K562 (cell line): ENCODE data around the gene SPNS2. TPM values are rescaled to one million over a fixed set of nuclear protein-coding genes. Genes with fewer than 3 reads are reported as not detected.

Experiments used
- BCL6 ChIP-seq: fragments of 250-450 bp; sonication (Bioruptor Pico); IDR thresholded peaks from 2 replicates; pipeline ENCODE4 v1.4.0; 2020
- CHD7 ChIP-seq: fragments of 200-600 bp; sonication (generic); IDR thresholded peaks from one replicate; pipeline ENCODE4 v1.6.1; 2012; ENCODE audit warnings: mild to moderate bottlenecking, low read depth, low read length, inconsistent platforms
- MCM7 ChIP-seq, 2 experiments: fragments of 450-650 bp; IDR thresholded peaks; 2 replicates each; pipeline ENCODE4 v1.6.1; 2016 to 2018
- PHB ChIP-seq: fragments of 250-450 bp; sonication (Bioruptor Pico); IDR thresholded peaks from 2 replicates; pipeline ENCODE4 v1.5.0; 2021
- ZBTB7A ChIP-seq: IDR thresholded peaks from 2 replicates; pipeline ENCODE4 v1.6.1; 2011; ENCODE audit warnings: low read depth, mild to moderate bottlenecking, low read length, moderate library complexity, borderline replicate concordance; ENCODE audit not compliant: control insufficient read depth
- ZNF584 ChIP-seq: fragments of 200-800 bp; sonication (Bioruptor generic); IDR thresholded peaks from 2 replicates; pipeline ENCODE4 v1.6.1; 2016; ENCODE audit warnings: low read depth, mild to moderate bottlenecking, missing genetic modification characterization, missing compliant biosample characterization
- ZNF778 ChIP-seq: fragments of 450-650 bp; formaldehyde crosslinking; IDR thresholded peaks from 2 replicates; pipeline ENCODE4 v1.4.0; 2020; ENCODE audit warnings: mild to moderate bottlenecking, moderate library complexity
- polyA plus RNA-seq, 8 experiments: library from polyadenylated mRNA; depleted of rRNA in 4 of 8; stranded (reverse) in 5 of 8; unstranded in 3 of 8; fragments of >200 nt; fragmentation: Nextera tagmentation in 2 of 8; fragmentation: Illumina TruSeq in 1 of 8; extraction: Ambion mirVana in 2 of 8; extraction: Trizol in 1 of 8; gene quantifications; 2 replicates each; pipeline versions ENCODE4 v1.2.1 to v1.2.3, GENCODE V29; 2011 to 2014; ENCODE audit warnings: inconsistent platforms in 1 of 8, missing spikeins in 1 of 8
- total RNA-seq, 7 experiments: library from RNA; depleted of rRNA in 6 of 7; stranded (reverse); fragments of >200 nt in 6 of 7; fragmentation: Illumina TruSeq in 2 of 7; extraction: Trizol in 2 of 7; gene quantifications; 2 replicates each; pipeline versions ENCODE4 v1.2.1 to v1.2.3, GENCODE V29; 2011 to 2021; ENCODE audit warnings: low replicate concordance in 1 of 7
- TF ChIP-seq, protein P1 (sequence below): fragments of 200-800 bp; sonication (Bioruptor generic); IDR thresholded peaks from 2 replicates; pipeline ENCODE4 v1.6.1; 2016; ENCODE audit warnings: missing genetic modification characterization, missing compliant biosample characterization

Gene SPNS2
- total and polyA plus RNA-seq, 9 of the 15 experiments (the other 6 are each of a cell fraction or from before 2014, with no cell fraction given): 0.06 TPM; not detected in 8

DNA sequence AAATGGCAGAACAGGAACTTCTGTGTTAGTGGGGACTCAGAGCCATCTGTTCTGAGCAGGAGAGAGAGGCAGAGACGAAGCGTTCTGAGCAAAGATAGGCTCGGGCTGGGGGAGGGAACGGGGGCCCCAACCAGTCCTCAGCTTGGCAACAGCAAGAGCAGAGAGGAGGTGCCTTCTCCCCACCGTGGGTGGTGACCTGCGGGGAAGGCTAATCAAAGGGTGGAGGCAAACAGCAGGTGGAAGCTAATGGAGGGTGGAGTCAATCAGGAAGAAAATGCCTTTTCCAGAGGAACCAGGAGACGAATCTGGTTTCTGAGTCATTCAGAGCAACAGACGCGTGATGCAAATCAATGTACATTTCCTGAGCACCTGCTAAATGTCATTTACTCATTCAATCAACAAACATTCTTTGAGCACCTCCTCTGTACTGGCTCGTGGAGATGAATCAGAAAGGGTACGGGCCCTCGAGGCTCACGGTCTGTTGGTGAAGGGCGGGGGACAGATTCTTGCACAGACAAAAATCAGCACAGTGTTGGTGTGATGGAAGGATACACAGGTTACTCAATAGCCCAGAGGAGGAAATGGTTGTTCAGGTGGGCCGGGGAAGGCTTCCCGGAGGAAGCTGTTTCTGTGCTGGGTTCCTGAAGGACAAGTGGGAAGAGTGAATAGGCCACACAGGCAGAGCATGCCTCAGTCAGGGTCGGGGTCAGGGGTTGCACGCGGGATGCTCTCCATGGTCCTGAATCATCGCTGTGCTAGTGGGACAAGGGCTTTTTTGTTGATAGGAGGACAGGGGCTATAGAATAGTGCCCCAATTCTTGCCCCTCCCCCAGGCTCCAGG, 5.7 kb upstream of the SPNS2 start (continued):
- TF ChIP-seq ZNF584: peak; percentile 33; the same call in 1 of the 2 replicates
- TF ChIP-seq PHB (CRISPR knock-in tag): no peak
- no peak for TF ChIP-seq MCM7 (IDR thresholded peaks at IDR 0.05)
- TF ChIP-seq ZBTB7A: peak; percentile 79; the same call in 1 of the 2 replicates
- TF ChIP-seq, protein P1, sequence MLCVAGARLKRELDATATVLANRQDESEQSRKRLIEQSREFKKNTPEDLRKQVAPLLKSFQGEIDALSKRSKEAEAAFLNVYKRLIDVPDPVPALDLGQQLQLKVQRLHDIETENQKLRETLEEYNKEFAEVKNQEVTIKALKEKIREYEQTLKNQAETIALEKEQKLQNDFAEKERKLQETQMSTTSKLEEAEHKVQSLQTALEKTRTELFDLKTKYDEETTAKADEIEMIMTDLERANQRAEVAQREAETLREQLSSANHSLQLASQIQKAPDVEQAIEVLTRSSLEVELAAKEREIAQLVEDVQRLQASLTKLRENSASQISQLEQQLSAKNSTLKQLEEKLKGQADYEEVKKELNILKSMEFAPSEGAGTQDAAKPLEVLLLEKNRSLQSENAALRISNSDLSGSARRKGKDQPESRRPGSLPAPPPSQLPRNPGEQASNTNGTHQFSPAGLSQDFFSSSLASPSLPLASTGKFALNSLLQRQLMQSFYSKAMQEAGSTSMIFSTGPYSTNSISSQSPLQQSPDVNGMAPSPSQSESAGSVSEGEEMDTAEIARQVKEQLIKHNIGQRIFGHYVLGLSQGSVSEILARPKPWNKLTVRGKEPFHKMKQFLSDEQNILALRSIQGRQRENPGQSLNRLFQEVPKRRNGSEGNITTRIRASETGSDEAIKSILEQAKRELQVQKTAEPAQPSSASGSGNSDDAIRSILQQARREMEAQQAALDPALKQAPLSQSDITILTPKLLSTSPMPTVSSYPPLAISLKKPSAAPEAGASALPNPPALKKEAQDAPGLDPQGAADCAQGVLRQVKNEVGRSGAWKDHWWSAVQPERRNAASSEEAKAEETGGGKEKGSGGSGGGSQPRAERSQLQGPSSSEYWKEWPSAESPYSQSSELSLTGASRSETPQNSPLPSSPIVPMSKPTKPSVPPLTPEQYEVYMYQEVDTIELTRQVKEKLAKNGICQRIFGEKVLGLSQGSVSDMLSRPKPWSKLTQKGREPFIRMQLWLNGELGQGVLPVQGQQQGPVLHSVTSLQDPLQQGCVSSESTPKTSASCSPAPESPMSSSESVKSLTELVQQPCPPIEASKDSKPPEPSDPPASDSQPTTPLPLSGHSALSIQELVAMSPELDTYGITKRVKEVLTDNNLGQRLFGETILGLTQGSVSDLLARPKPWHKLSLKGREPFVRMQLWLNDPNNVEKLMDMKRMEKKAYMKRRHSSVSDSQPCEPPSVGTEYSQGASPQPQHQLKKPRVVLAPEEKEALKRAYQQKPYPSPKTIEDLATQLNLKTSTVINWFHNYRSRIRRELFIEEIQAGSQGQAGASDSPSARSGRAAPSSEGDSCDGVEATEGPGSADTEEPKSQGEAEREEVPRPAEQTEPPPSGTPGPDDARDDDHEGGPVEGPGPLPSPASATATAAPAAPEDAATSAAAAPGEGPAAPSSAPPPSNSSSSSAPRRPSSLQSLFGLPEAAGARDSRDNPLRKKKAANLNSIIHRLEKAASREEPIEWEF (CRISPR knock-in tag): no peak
- no peak for TF ChIP-seq BCL6 (CRISPR knock-in tag)
- TF ChIP-seq CHD7: no peak
- no peak for TF ChIP-seq ZNF778
